Mesendoderm (in vitro differentiated cells): ENCODE data around the gene ANAPC7.

Experiments used
- DNase-seq: peaks from one replicate; pipeline ENCODE4 v3.0.0; 2013
- H2AK5ac ChIP-seq: 2 replicates; pipeline ENCODE4 v1.6.1; 2013; ENCODE audit warnings: low read length, inconsistent platforms
- H2BK120ac ChIP-seq: 2 replicates; pipeline ENCODE4 v1.6.1; 2013; ENCODE audit warnings: low read depth, mild to moderate bottlenecking, low read length, moderate library complexity, mixed read lengths
- H2BK15ac ChIP-seq: replicated peaks from 2 replicates; pipeline ENCODE4 v1.6.1; 2013; ENCODE audit warnings: low read depth, mild to moderate bottlenecking, moderate library complexity
- H2BK5ac ChIP-seq: 2 replicates; pipeline ENCODE4 v1.6.1; 2013; ENCODE audit warnings: low read length, inconsistent platforms
- H3K18ac ChIP-seq: 2 replicates; pipeline ENCODE4 v1.6.1; 2013; ENCODE audit warnings: mild to moderate bottlenecking, low read length, mixed read lengths
- H3K23ac ChIP-seq: one replicate; pipeline ENCODE4 v1.6.1; 2013; ENCODE audit warnings: low read length
- H3K27ac ChIP-seq: 2 replicates; pipeline ENCODE4 v1.5.1; 2013; ENCODE audit warnings: low read depth, mild to moderate bottlenecking, inconsistent platforms, low read length, moderate library complexity
- H3K27me3 ChIP-seq: 2 replicates; pipeline ENCODE4 v1.6.1; 2013; ENCODE audit warnings: low read length, control low read depth, mild to moderate bottlenecking, inconsistent platforms; ENCODE audit not compliant: insufficient read depth, poor library complexity
- H3K36me3 ChIP-seq: 2 replicates; pipeline ENCODE4 v1.6.1; 2013; ENCODE audit warnings: low read length, inconsistent platforms; ENCODE audit not compliant: control insufficient read depth, insufficient read depth
- H3K4ac ChIP-seq: one replicate; pipeline ENCODE4 v1.6.1; 2013; ENCODE audit warnings: low read depth, mild to moderate bottlenecking, low read length, moderate library complexity
- H3K4me1 ChIP-seq: 2 replicates; pipeline ENCODE4 v1.6.1; 2013; ENCODE audit warnings: low read depth, low read length, inconsistent platforms; ENCODE audit not compliant: control insufficient read depth
- H3K4me2 ChIP-seq: 2 replicates; pipeline ENCODE4 v1.6.1; 2013; ENCODE audit warnings: low read length
- H3K4me3 ChIP-seq: 2 replicates; pipeline ENCODE4 v1.5.1; 2013; ENCODE audit warnings: mild to moderate bottlenecking, low read length
- H3K56ac ChIP-seq: one replicate; pipeline ENCODE4 v1.6.1; 2013; ENCODE audit warnings: low read length
- H3K79me1 ChIP-seq: 2 replicates; pipeline ENCODE4 v1.6.1; 2013; ENCODE audit warnings: low read length, inconsistent platforms
- H3K79me2 ChIP-seq: 2 replicates; pipeline ENCODE4 v1.6.1; 2013; ENCODE audit warnings: mild to moderate bottlenecking, low read length; ENCODE audit not compliant: control insufficient read depth, insufficient read depth
- H3K9ac ChIP-seq: 2 replicates; pipeline ENCODE4 v1.6.1; 2013; ENCODE audit warnings: low read length, inconsistent platforms
- H4K5ac ChIP-seq: one replicate; pipeline ENCODE4 v1.6.1; 2013; ENCODE audit warnings: low read length
- H4K8ac ChIP-seq: one replicate; pipeline ENCODE4 v1.6.1; 2013; ENCODE audit warnings: low read depth, mild to moderate bottlenecking, control low read depth, low read length, moderate library complexity
- WGBS: extraction: QIAGEN DNeasy Blood & Tissue Kit; methylation state at CpG from one replicate; pipeline ENCODE4 v1.1.7; 2013; ENCODE audit warnings: low lambda C conversion rate, missing lambda C conversion rate; ENCODE audit not compliant: insufficient coverage; ENCODE audit errors: extremely low coverage; 5-methylcytosine and 5-hydroxymethylcytosine counted together

The ANAPC7 gene

GRCh38 chr12:110372056-110372425 is 31.5 kb downstream of the ANAPC7 start:
- no peak for DNase-seq
- Histone ChIP-seq H4K8ac (no peak overlapping the region), H3K9ac (no peak overlapping the region), H2AK5ac (no peak overlapping the region), H3K79me1 (peaks cover 3% of the 10 kb centered on the region), H3K4me1 (no peaks in the 10 kb centered on the region), H2BK120ac (no peak overlapping the region), H3K79me2 (no peaks in the 10 kb centered on the region), H4K5ac (no peak overlapping the region), H3K27me3 (no peaks in the 10 kb centered on the region), H3K27ac (no peak overlapping the region), H3K36me3 (peaks cover 26% of the 10 kb centered on the region), H3K56ac (no peak overlapping the region), H2BK15ac (no peak overlapping the region), H3K4me2 (no peak overlapping the region), H3K23ac (no peak overlapping the region), H3K18ac (no peak overlapping the region), H3K4me3 (no peak overlapping the region), H3K4ac (no peak overlapping the region), H2BK5ac (no peak overlapping the region)
- WGBS = no CpG with 5 or more reads among the region's 7 CpGs

GRCh38 chr12:110371408-110372055 is 32.0 kb downstream of the ANAPC7 start:
- peaks cover 26% of the 10 kb centered on the region for H3K36me3 ChIP-seq
- H4K5ac ChIP-seq = no peak overlapping the region
- no peak overlapping the region for H2BK120ac ChIP-seq
- no peak overlapping the region for H4K8ac ChIP-seq
- H3K56ac ChIP-seq = no peak overlapping the region
- H3K18ac ChIP-seq = no peak overlapping the region
- H3K9ac ChIP-seq = no peak overlapping the region
- no peak overlapping the region for H3K23ac ChIP-seq
- no CpG with 5 or more reads among the region's 13 CpGs for WGBS
- peaks cover 3% of the 10 kb centered on the region for H3K79me1 ChIP-seq
- no peak overlapping the region for H2BK5ac ChIP-seq
- H3K4me1 ChIP-seq = no peaks in the 10 kb centered on the region
- H3K27me3 ChIP-seq = no peaks in the 10 kb centered on the region
- no peak overlapping the region for H2AK5ac ChIP-seq
- no peak overlapping the region for H3K27ac ChIP-seq
- DNase-seq = no peak
- H3K4me2 ChIP-seq = no peak overlapping the region
- no peak overlapping the region for H3K4ac ChIP-seq
- no peak overlapping the region for H3K4me3 ChIP-seq
- no peak overlapping the region for H2BK15ac ChIP-seq
- H3K79me2 ChIP-seq = no peaks in the 10 kb centered on the region

GRCh38 chr12:110370732-110371231 is 32.7 kb downstream of the ANAPC7 start:
- Histone ChIP-seq H2BK120ac (no peak overlapping the region), H3K9ac (no peak overlapping the region), H2AK5ac (no peak overlapping the region), H3K56ac (no peak overlapping the region), H3K18ac (no peak overlapping the region), H3K27me3 (no peaks in the 10 kb centered on the region), H3K36me3 (peaks cover 22% of the 10 kb centered on the region), H3K79me2 (no peaks in the 10 kb centered on the region), H2BK15ac (no peak overlapping the region), H4K5ac (no peak overlapping the region), H3K23ac (no peak overlapping the region), H3K4me3 (no peak overlapping the region), H3K79me1 (peaks cover 2% of the 10 kb centered on the region), H3K4ac (no peak overlapping the region), H3K4me1 (no peaks in the 10 kb centered on the region), H3K27ac (no peak overlapping the region), H3K4me2 (no peak overlapping the region), H4K8ac (no peak overlapping the region), H2BK5ac (no peak overlapping the region)
- DNase-seq = no peak
- WGBS = no CpG with 5 or more reads among the region's 13 CpGs

- Histone ChIP-seq H2BK15ac (no peak overlapping the region), H3K27me3 (no peaks in the 10 kb centered on the region), H3K18ac (no peak overlapping the region), H3K79me2 (no peaks in the 10 kb centered on the region), H4K5ac (no peak overlapping the region), H3K4me1 (no peaks in the 10 kb centered on the region), H3K56ac (no peak overlapping the region), H3K27ac (no peak overlapping the region), H3K4me3 (no peak overlapping the region), H3K79me1 (no peaks in the 10 kb centered on the region), H2BK120ac (no peak overlapping the region), H3K4ac (no peak overlapping the region), H3K4me2 (no peak overlapping the region), H2BK5ac (no peak overlapping the region), H4K8ac (no peak overlapping the region), H3K36me3 (peaks cover 19% of the 10 kb centered on the region), H3K9ac (no peak overlapping the region), H2AK5ac (no peak overlapping the region), H3K23ac (no peak overlapping the region)
- no peak for DNase-seq
- WGBS = no CpG with 5 or more reads among the region's 8 CpGs
Observed at GRCh38 chr12:110369992-110370391, 33.5 kb downstream of the ANAPC7 start.

- H4K8ac ChIP-seq = no peak overlapping the region
- no peak for DNase-seq
- no peak overlapping the region for H2AK5ac ChIP-seq
- peaks cover 4% of the 10 kb centered on the region for H3K36me3 ChIP-seq
- no peak overlapping the region for H3K18ac ChIP-seq
- no peak overlapping the region for H2BK15ac ChIP-seq
- H4K5ac ChIP-seq = no peak overlapping the region
- H3K4me2 ChIP-seq = no peak overlapping the region
- H2BK5ac ChIP-seq = no peak overlapping the region
- no peaks in the 10 kb centered on the region for H3K27me3 ChIP-seq
- H3K4ac ChIP-seq = no peak overlapping the region
- H3K27ac ChIP-seq = no peak overlapping the region
- H3K23ac ChIP-seq = no peak overlapping the region
- H2BK120ac ChIP-seq = no peak overlapping the region
- H3K56ac ChIP-seq = no peak overlapping the region
- H3K79me1 ChIP-seq = no peaks in the 10 kb centered on the region
- H3K4me1 ChIP-seq = no peaks in the 10 kb centered on the region
- no CpG with 5 or more reads among the region's 15 CpGs for WGBS
- H3K4me3 ChIP-seq = no peak overlapping the region
- no peak overlapping the region for H3K9ac ChIP-seq
- no peaks in the 10 kb centered on the region for H3K79me2 ChIP-seq
Observed at GRCh38 chr12:110367181-110367864, 36.2 kb downstream of the ANAPC7 start.
